ENCODE results near the gene FADS2.

FADS2 gene

GRCh38 chr11:61803889-61804647 lies 24.0 kb upstream of the FADS2 start:
- TF ChIP-seq POLR2A (IDR thresholded peaks at IDR 0.05; ENCODE audit: low read depth, low read length): no peak
- no peak for DNase-seq (ENCODE audit: insufficient read length, low spot score)
- FAIRE-seq: no peak

GRCh38 chr11:61805146-61805545 lies 23.0 kb upstream of the FADS2 start:
- FAIRE-seq (no peak), DNase-seq (ENCODE audit: insufficient read length, low spot score) (no peak)
- TF ChIP-seq POLR2A (IDR thresholded peaks at IDR 0.05; ENCODE audit: low read depth, low read length): no peak

- no peak for TF ChIP-seq POLR2A (IDR thresholded peaks at IDR 0.05; ENCODE audit: low read depth, low read length)
- no peak for DNase-seq (ENCODE audit: insufficient read length, low spot score)
- no peak for FAIRE-seq
Observed at GRCh38 chr11:61806785-61807184, 21.3 kb upstream of the FADS2 start.

GRCh38 chr11:61810671-61811175 lies 17.4 kb upstream of the FADS2 start:
- no peak for TF ChIP-seq POLR2A (IDR thresholded peaks at IDR 0.05; ENCODE audit: low read depth, low read length)
- DNase-seq (ENCODE audit: insufficient read length, low spot score): no peak
- FAIRE-seq: no peak

- FAIRE-seq (no peak), DNase-seq (ENCODE audit: insufficient read length, low spot score) (no peak)
- TF ChIP-seq POLR2A (IDR thresholded peaks at IDR 0.05; ENCODE audit: low read depth, low read length): no peak
Observed at GRCh38 chr11:61811831-61812230, 16.3 kb upstream of the FADS2 start.

- DNase-seq (ENCODE audit: insufficient read length, low spot score) (no peak), FAIRE-seq (no peak)
- no peak for TF ChIP-seq POLR2A (IDR thresholded peaks at IDR 0.05; ENCODE audit: low read depth, low read length)
Observed at GRCh38 chr11:61812736-61813411, 15.2 kb upstream of the FADS2 start.

GRCh38 chr11:61814247-61814957 lies 13.7 kb upstream of the FADS2 start:
- TF ChIP-seq POLR2A (IDR thresholded peaks at IDR 0.05; ENCODE audit: low read depth, low read length): no peak
- DNase-seq (ENCODE audit: insufficient read length, low spot score): no peak
- no peak for FAIRE-seq

GRCh38 chr11:61814958-61815789 lies 12.9 kb upstream of the FADS2 start:
- TF ChIP-seq POLR2A (IDR thresholded peaks at IDR 0.05; ENCODE audit: low read depth, low read length): peak; percentile 92
- no peak for FAIRE-seq
- peak; percentile 97 for DNase-seq (ENCODE audit: insufficient read length, low spot score)

GRCh38 chr11:61815790-61816735 lies 12.0 kb upstream of the FADS2 start:
- peak; percentile 78 for TF ChIP-seq POLR2A (IDR thresholded peaks at IDR 0.05; ENCODE audit: low read depth, low read length)
- no peak for FAIRE-seq
- DNase-seq (ENCODE audit: insufficient read length, low spot score): peak; percentile 85

- DNase-seq (ENCODE audit: insufficient read length, low spot score) (peak; percentile 95), FAIRE-seq (no peak)
- peak; percentile 64 for TF ChIP-seq POLR2A (IDR thresholded peaks at IDR 0.05; ENCODE audit: low read depth, low read length)
Observed at GRCh38 chr11:61816736-61817455, 11.2 kb upstream of the FADS2 start, which contains the start of gene FADS1. Gene FADS1 (minus strand): TSS chr11:61817003. CDS start chr11:61816929, 74 bp downstream.

GRCh38 chr11:61817471-61818202 lies 10.5 kb upstream of the FADS2 start:
- FAIRE-seq: no peak
- no peak for DNase-seq (ENCODE audit: insufficient read length, low spot score)
- TF ChIP-seq POLR2A (IDR thresholded peaks at IDR 0.05; ENCODE audit: low read depth, low read length): no peak

Data from H54 (cell line).